Lower lobe of right lung (tissue), 2 donors: ENCODE data around the gene SARS2. TPM values are rescaled to one million over a fixed set of nuclear protein-coding genes. Genes with fewer than 3 reads are reported as not detected.
A peak's percentile ranks its signal among the peaks of the same experiment; 100 is the strongest.

Source experiments
- ATAC-seq, 2 donors: fragments of 200-7000 bp; cut with Tn5 transposase; one replicate each; pipeline ENCODE4 v1.9.1; 2020 to 2022; ENCODE audit warnings: mild to moderate bottlenecking in 2 of 2, moderate library complexity in 2 of 2
- DNase-seq: peaks from one replicate; pipeline ENCODE4 v3.0.0-alpha.2; 2020
- H3K27ac ChIP-seq: fragments of 200-600 bp; one replicate; pipeline ENCODE4 v1.8.0; 2022
- H3K27me3 ChIP-seq: fragments of 200-600 bp; one replicate; pipeline ENCODE4 v1.8.0; 2022; ENCODE audit warnings: low read depth
- H3K36me3 ChIP-seq: fragments of 200-600 bp; one replicate; pipeline ENCODE4 v1.8.0; 2022; ENCODE audit warnings: mild to moderate bottlenecking
- H3K4me1 ChIP-seq: fragments of 200-600 bp; one replicate; pipeline ENCODE4 v1.8.0; 2022
- H3K4me3 ChIP-seq: fragments of 200-600 bp; one replicate; pipeline ENCODE4 v1.8.0; 2022; ENCODE audit warnings: mild to moderate bottlenecking
- H3K9me3 ChIP-seq: fragments of 200-600 bp; one replicate; pipeline ENCODE4 v1.8.0; 2022
- CTCF ChIP-seq: fragments of 200-600 bp; IDR thresholded peaks from one replicate; pipeline ENCODE4 v1.8.0; 2022; ENCODE audit warnings: antibody characterized with exemption, mild to moderate bottlenecking
- intact Hi-C: fragments of 100-400 bp; cut with DNase I; formaldehyde crosslinking; loops from one replicate; pipeline ENCODE4 v1.11.0; 2022
- total RNA-seq: library from RNA; stranded (reverse); fragmentation: NEBNext Ultra II Directional; extraction: Animal tissue kit (Norgen Biotek cat#: 25700); gene quantifications from one replicate; pipeline ENCODE4 v1.2.1, GENCODE V29; 2021
- donor health status: DM: no; HTN: yes; CAD: no; lungs with severe emphysema.

SARS2 gene
- total RNA-seq, 1 donor from 2014 or later = 21.0 TPM

- TF ChIP-seq CTCF = no peak
- peak; percentile 100 for DNase-seq
- Histone ChIP-seq H3K4me1 (peaks cover 26% of the 10 kb centered on the region), H3K36me3 (peaks cover 6% of the 10 kb centered on the region), H3K27ac (peak within 1 kb of the TSS; percentile 91), H3K27me3 (no peaks in the 10 kb centered on the region), H3K4me3 (peak within 1 kb of the TSS; percentile 74), H3K9me3 (no peaks in the 10 kb centered on the region)
- intact Hi-C loops = no loop called here
- ATAC-seq = peak; percentile 97 to 98
These were observed 30.9 kb downstream of the SARS2 start, which contains the start of the genes NFKBIB and SIRT2 for GRCh38 chr19:38899447-38900201. NFKBIB (plus strand) TSS chr19:38899969; CDS start chr19:38900033, 64 bp downstream. SIRT2 (minus strand) TSS chr19:38899618; CDS start chr19:38899521, 97 bp downstream.

GRCh38 chr19:38898788-38899446 lies 31.6 kb downstream of the SARS2 start:
- peak; percentile 0 to 3 for ATAC-seq
- Histone ChIP-seq H3K9me3 (no peaks in the 10 kb centered on the region), H3K27ac (peak overlapping the region; percentile 89), H3K4me1 (peaks cover 29% of the 10 kb centered on the region), H3K36me3 (no peaks in the 10 kb centered on the region), H3K4me3 (peak overlapping the region; percentile 74), H3K27me3 (no peaks in the 10 kb centered on the region)
- intact Hi-C loops = no loop called here
- TF ChIP-seq CTCF = no peak
- no peak for DNase-seq

GRCh38 chr19:38894968-38895367 lies 35.6 kb downstream of the SARS2 start:
- DNase-seq = no peak
- Histone ChIP-seq H3K36me3 (peaks cover 32% of the 10 kb centered on the region), H3K4me3 (no peak overlapping the region), H3K9me3 (no peaks in the 10 kb centered on the region), H3K27me3 (no peaks in the 10 kb centered on the region), H3K27ac (no peak overlapping the region), H3K4me1 (peaks cover 25% of the 10 kb centered on the region)
- no peak for ATAC-seq
- intact Hi-C loops = no loop called here
- no peak for TF ChIP-seq CTCF

- H3K4me1 ChIP-seq = peaks cover 20% of the 10 kb centered on the region
- intact Hi-C loops = no loop called here
- peaks cover 48% of the 10 kb centered on the region for H3K36me3 ChIP-seq
- H3K27me3 ChIP-seq = no peaks in the 10 kb centered on the region
- no peak for TF ChIP-seq CTCF
- no peak for DNase-seq
- no peak overlapping the region for H3K4me3 ChIP-seq
- peak in 1 of 2 donors; percentile 17 for ATAC-seq
- peak overlapping the region; percentile 32 for H3K27ac ChIP-seq
- H3K9me3 ChIP-seq = no peaks in the 10 kb centered on the region
These were observed 37.2 kb downstream of the SARS2 start for GRCh38 chr19:38893341-38893771.

GRCh38 chr19:38892841-38893240 lies 37.7 kb downstream of the SARS2 start:
- H3K36me3 ChIP-seq = peaks cover 53% of the 10 kb centered on the region
- TF ChIP-seq CTCF = no peak
- H3K4me1 ChIP-seq = peaks cover 14% of the 10 kb centered on the region
- no peaks in the 10 kb centered on the region for H3K9me3 ChIP-seq
- ATAC-seq (no peak), DNase-seq (no peak)
- H3K27me3 ChIP-seq = no peaks in the 10 kb centered on the region
- H3K4me3 ChIP-seq = no peak overlapping the region
- intact Hi-C loops = no loop called here
- peak overlapping the region; percentile 32 for H3K27ac ChIP-seq
